ENCODE data around the gene PLAU.
A peak's percentile ranks its signal among the peaks of the same experiment; 100 is the strongest.

Gene PLAU

DNA sequence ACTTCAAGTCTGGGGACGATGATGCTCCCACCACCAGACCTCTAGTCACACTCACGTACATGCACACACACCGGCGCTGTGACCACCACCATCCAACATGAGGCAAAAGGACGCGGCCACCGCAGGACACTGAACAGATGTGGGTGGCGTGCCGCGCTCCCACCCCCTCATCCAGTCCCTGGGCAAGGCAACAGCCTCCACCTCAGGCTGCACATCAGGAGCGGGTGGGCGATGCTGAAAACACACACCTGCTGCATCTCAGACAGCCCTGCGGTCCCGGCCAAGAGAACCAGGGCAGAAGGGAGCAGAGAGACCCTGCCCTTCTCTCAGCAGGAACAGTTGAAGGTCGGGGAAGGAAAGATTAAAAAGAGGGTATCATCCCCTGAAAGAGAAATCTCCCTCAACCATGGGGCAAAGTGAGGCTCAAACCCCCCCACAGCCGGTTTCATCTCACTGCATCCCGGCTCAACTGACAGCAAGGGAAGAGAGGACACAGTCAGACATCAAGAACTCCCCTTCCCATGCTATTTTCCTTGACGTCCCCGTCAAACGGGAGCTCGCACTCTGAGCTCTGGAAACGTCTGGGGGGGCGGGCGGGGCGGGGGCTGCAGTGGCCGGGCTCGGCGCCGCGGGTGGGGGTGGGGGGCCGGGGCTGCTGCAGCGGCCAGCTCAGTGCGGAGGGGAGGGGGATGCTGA, 37.6 kb upstream of the PLAU start:
- TF ChIP-seq, protein P1, sequence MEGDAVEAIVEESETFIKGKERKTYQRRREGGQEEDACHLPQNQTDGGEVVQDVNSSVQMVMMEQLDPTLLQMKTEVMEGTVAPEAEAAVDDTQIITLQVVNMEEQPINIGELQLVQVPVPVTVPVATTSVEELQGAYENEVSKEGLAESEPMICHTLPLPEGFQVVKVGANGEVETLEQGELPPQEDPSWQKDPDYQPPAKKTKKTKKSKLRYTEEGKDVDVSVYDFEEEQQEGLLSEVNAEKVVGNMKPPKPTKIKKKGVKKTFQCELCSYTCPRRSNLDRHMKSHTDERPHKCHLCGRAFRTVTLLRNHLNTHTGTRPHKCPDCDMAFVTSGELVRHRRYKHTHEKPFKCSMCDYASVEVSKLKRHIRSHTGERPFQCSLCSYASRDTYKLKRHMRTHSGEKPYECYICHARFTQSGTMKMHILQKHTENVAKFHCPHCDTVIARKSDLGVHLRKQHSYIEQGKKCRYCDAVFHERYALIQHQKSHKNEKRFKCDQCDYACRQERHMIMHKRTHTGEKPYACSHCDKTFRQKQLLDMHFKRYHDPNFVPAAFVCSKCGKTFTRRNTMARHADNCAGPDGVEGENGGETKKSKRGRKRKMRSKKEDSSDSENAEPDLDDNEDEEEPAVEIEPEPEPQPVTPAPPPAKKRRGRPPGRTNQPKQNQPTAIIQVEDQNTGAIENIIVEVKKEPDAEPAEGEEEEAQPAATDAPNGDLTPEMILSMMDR (IDR thresholded peaks at IDR 0.05; ENCODE audit: poor library complexity, severe bottlenecking): no peak
- DNase-seq (ENCODE audit: low spot score): no peak
- Histone ChIP-seq H3K4me3 (ENCODE audit: severe bottlenecking) (peak overlapping the region; percentile 10), H3K27me3 (ENCODE audit: insufficient read depth, poor library complexity, severe bottlenecking) (no peaks in the 10 kb centered on the region), H3K9me3 (ENCODE audit: severe bottlenecking) (no peaks in the 10 kb centered on the region), H3K4me1 (ENCODE audit: insufficient read depth, poor library complexity, severe bottlenecking) (peaks cover 17% of the 10 kb centered on the region), H3K27ac (ENCODE audit: poor library complexity, severe bottlenecking) (peak overlapping the region; percentile 21), H3K36me3 (ENCODE audit: low read depth) (peaks cover 29% of the 10 kb centered on the region)
- no peak for ATAC-seq (ENCODE audit: low read depth)

DNA sequence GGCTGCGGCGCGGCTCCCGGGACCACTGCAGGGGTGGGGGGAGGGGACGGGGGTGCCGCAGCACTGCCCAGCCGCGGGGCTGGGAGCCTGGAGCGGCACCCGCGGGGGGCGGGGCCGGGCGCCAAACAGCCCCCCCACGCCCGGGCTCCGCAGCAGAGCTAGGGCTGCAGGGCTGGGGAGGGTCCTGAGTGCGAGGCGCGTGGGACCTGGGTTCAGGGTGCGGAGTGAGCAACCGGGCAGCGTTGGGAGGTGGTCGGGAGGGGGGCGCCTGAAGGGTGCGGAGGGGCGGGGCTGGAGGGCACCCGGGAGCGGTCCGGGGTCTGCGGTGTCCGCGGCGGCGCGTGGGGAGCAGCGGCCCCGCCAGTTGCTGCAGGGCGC, 37.1 kb upstream of the PLAU start:
- Histone ChIP-seq H3K27me3 (ENCODE audit: insufficient read depth, poor library complexity, severe bottlenecking) (no peaks in the 10 kb centered on the region), H3K4me1 (ENCODE audit: insufficient read depth, poor library complexity, severe bottlenecking) (peaks cover 17% of the 10 kb centered on the region), H3K4me3 (ENCODE audit: severe bottlenecking) (peak overlapping the region; percentile 97), H3K9me3 (ENCODE audit: severe bottlenecking) (no peaks in the 10 kb centered on the region), H3K36me3 (ENCODE audit: low read depth) (peaks cover 29% of the 10 kb centered on the region), H3K27ac (ENCODE audit: poor library complexity, severe bottlenecking) (peak overlapping the region; percentile 21)
- ATAC-seq (ENCODE audit: low read depth) (no peak), DNase-seq (ENCODE audit: low spot score) (no peak)
- TF ChIP-seq, protein P1 (IDR thresholded peaks at IDR 0.05; ENCODE audit: poor library complexity, severe bottlenecking): no peak

DNA sequence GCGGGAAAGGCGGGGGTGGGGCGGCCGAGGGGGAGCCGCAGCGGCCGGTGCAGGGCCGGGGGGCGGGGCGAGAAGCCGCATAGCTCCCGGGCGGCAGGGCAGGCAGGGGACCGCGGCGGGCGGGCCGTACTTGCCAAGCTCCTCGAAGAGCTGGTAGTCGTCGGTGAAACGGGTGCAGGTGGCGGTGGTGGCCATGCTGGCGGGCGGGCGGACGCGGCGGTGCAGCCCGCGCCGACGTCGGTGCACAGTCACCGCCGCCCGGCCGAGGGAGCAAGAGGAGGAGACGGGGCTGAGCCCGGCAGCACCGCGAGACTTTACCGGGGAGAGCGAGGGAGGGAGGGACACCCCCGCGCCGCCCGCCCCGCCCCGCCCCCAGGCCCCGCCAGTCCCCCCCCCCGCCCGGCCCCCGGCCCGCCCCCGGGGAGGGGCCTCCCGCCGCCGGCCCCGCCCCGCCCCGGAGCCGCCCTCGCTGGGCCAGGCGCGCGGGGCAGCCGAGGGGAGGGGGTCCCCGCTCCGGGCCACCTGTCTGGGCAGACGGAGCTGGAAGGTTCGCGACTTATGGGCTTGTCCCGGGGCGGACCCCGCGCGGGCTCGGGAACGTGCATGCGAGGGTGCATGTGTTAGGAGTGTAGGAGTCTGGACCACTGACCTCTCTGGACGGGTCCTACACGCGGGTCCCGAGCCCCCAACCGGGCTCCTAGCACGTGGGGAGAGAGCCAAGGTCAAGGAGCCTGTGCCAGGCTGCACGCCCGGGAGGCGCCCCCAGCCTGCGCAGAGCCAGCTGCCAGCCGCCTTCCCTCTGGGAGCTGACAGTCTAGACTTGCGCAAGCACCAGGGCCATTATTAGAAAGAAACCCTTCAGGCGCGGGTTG, 36.4 kb upstream of the PLAU start, which contains the start of gene CAMK2G:
CAMK2G (minus strand) TSS at position 289 of the 872 bp plus-strand sequence; CDS start at position 195, 94 bp downstream.
- ATAC-seq (ENCODE audit: low read depth) (peak; percentile 88), DNase-seq (ENCODE audit: low spot score) (peak; percentile 85)
- H3K4me3 ChIP-seq (ENCODE audit: severe bottlenecking): peak within 1 kb of the TSS; percentile 97
- no peaks in the 10 kb centered on the region for H3K27me3 ChIP-seq (ENCODE audit: insufficient read depth, poor library complexity, severe bottlenecking)
- H3K4me1 ChIP-seq (ENCODE audit: insufficient read depth, poor library complexity, severe bottlenecking): peaks cover 17% of the 10 kb centered on the region
- TF ChIP-seq, protein P1 (IDR thresholded peaks at IDR 0.05; ENCODE audit: poor library complexity, severe bottlenecking): no peak
- H3K9me3 ChIP-seq (ENCODE audit: severe bottlenecking): no peaks in the 10 kb centered on the region
- peak within 1 kb of the TSS; percentile 21 for H3K27ac ChIP-seq (ENCODE audit: poor library complexity, severe bottlenecking)
- H3K36me3 ChIP-seq (ENCODE audit: low read depth): peaks cover 29% of the 10 kb centered on the region

DNA sequence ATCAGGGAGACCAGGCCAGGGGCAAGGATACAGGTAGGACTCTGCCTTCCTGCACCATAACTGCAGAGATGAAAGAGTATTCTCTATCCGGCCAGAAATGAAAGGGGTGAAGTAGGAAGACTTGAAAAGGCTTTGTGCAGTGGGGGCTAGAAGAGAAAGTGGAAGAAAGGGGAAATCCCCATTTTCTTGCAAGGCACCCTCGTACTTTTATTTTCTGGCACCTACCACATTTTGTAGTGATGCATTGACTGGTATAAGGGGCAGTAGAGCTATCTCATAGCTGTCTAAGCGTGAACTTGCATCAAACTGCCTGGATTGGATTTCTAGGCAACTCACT, 35.8 kb upstream of the PLAU start:
- TF ChIP-seq, protein P1 (IDR thresholded peaks at IDR 0.05; ENCODE audit: poor library complexity, severe bottlenecking): no peak
- peak overlapping the region; percentile 97 for H3K4me3 ChIP-seq (ENCODE audit: severe bottlenecking)
- no peaks in the 10 kb centered on the region for H3K27me3 ChIP-seq (ENCODE audit: insufficient read depth, poor library complexity, severe bottlenecking)
- peaks cover 23% of the 10 kb centered on the region for H3K36me3 ChIP-seq (ENCODE audit: low read depth)
- ATAC-seq (ENCODE audit: low read depth): no peak
- peaks cover 17% of the 10 kb centered on the region for H3K4me1 ChIP-seq (ENCODE audit: insufficient read depth, poor library complexity, severe bottlenecking)
- no peak for DNase-seq (ENCODE audit: low spot score)
- H3K9me3 ChIP-seq (ENCODE audit: severe bottlenecking): no peaks in the 10 kb centered on the region
- no peak overlapping the region for H3K27ac ChIP-seq (ENCODE audit: poor library complexity, severe bottlenecking)
